Adrenal gland (tissue), 12 donors: ENCODE data around the gene DDX52. TPM values are rescaled to one million over a fixed set of nuclear protein-coding genes. Genes with fewer than 3 reads are reported as not detected.

Experiments used
- DNase-seq, 7 donors: peaks; one replicate each; pipeline ENCODE4 v3.0.0-alpha.2; 2019 to 2020
- H3K27ac ChIP-seq, 5 donors: fragments of 200-600 bp; sonication (generic) in 4 of 5; 1 replicate in 3 of 5; 2 replicates in 2 of 5; pipeline versions ENCODE4 v1.5.1 to v1.8.0; 2016 to 2020; ENCODE audit warnings: mild to moderate bottlenecking in 1 of 5
- H3K27me3 ChIP-seq: fragments of 200-600 bp; 2 replicates; pipeline ENCODE4 v1.8.0; 2021
- H3K36me3 ChIP-seq, 2 donors: fragments of 200-600 bp; replicated peaks in 1 of 2; 1 replicate in 1 of 2; 2 replicates in 1 of 2; pipeline versions ENCODE4 v1.5.1 to v1.8.0; 2018 to 2022
- H3K4me1 ChIP-seq, 2 donors: fragments of 200-600 bp; replicated peaks in 1 of 2; 1 replicate in 1 of 2; 2 replicates in 1 of 2; pipeline versions ENCODE4 v1.5.1 to v1.8.0; 2018 to 2021
- H3K4me3 ChIP-seq, 4 donors: fragments of 200-600 bp; sonication (generic) in 3 of 4; one replicate each; pipeline ENCODE4 v1.5.1; 2016 to 2018
- H3K9me3 ChIP-seq, 3 donors: fragments of 200-600 bp; sonication (generic) in 1 of 3; replicated peaks in 1 of 3; 1 replicate in 2 of 3; 2 replicates in 1 of 3; pipeline versions ENCODE4 v1.5.1 to v1.8.0; 2016 to 2021
- CTCF ChIP-seq, 6 experiments: fragments of 450-650 bp in 4 of 6; fragments of 200-600 bp in 2 of 6; sonication (generic) in 1 of 6; IDR thresholded peaks; 1 replicate in 5 of 6; 2 replicates in 1 of 6; pipeline versions ENCODE4 v1.5.1 to v1.8.0; 2016 to 2021; ENCODE audit warnings: antibody characterized with exemption in 6 of 6, mild to moderate bottlenecking in 2 of 6, moderate library complexity in 1 of 6
- POLR2A ChIP-seq, 2 donors: fragments of 450-650 bp; IDR thresholded peaks; one replicate each; pipeline ENCODE4 v1.6.1; 2017; ENCODE audit warnings: antibody characterized with exemption in 2 of 2, mild to moderate bottlenecking in 2 of 2, moderate library complexity in 1 of 2
- WGBS, 4 donors: extraction: QIAGEN DNeasy Blood & Tissue Kit in 2 of 4; methylation state at CpG; one replicate each; pipeline versions ENCODE4 v1.1.5 to v1.1.7; 2013 to 2017; 5-methylcytosine and 5-hydroxymethylcytosine counted together
- intact Hi-C, 2 donors: fragments of 100-400 bp; cut with DNase I; formaldehyde crosslinking; loops; one replicate each; pipeline versions ENCODE4 v1.14.1 to v1.15.0; 2022 to 2023
- microRNA-seq, 3 donors: library from miRNA; unstranded; fragments of <30 nt; microRNA quantifications; one replicate each; pipeline ENCODE4, GENCODE V29; 2017 to 2020
- polyA plus RNA-seq, 3 donors: library from polyadenylated mRNA; stranded (reverse); fragments of 200-250 nt in 2 of 3; fragments of 350-450 nt in 1 of 3; fragmentation: Illumina TruSeq in 1 of 3; extraction: RNeasy Lipid Tissue Mini Kit (QIAGEN cat#74804) in 1 of 3; gene quantifications; one replicate each; pipeline ENCODE4 v1.2.3, GENCODE V29; 2013 to 2014
- small RNA-seq, 2 donors: library from RNA; depleted of rRNA; stranded (forward); fragments of <200 nt; gene quantifications; one replicate each; pipeline ENCODE3, GENCODE V24; 2016
- total RNA-seq, 9 donors: library from RNA; depleted of rRNA in 4 of 9; stranded (reverse); fragments of >200 nt in 4 of 9; fragments of 120-200 nt in 1 of 9; fragmentation: NEBNext Ultra II Directional in 1 of 9; extraction: Animal tissue kit (Norgen Biotek cat#: 25700) in 1 of 9; gene quantifications; one replicate each; pipeline versions ENCODE4 v1.1.0 to v1.2.4, GENCODE V29; 2013 to 2023
- donor health status: healthy with polysubstance abuse.
- donor health status: Bipolar disorder and iron deficiency.
- donor health status: DM: yes; HTN: yes; CAD: no.
- donor health status: DM: no; HTN: no; CAD: no.
- donor health status: DM: no; HTN: no; CAD: no.
- donor health status: DM: yes; HTN: yes; CAD: no.

DDX52 gene
- total and polyA plus RNA-seq, 12 donors: 7.2 to 34.1 (median 19.1) TPM

GRCh38 chr17:37567137-37567536, 76.1 kb downstream of the DDX52 start:
- H3K9me3 ChIP-seq: no peaks in the 10 kb centered on the region
- peaks cover 0 to 65% of the 10 kb centered on the region in 2 donors for H3K36me3 ChIP-seq
- no peak overlapping the region for H3K27ac ChIP-seq
- no peak for TF ChIP-seq POLR2A (IDR thresholded peaks at IDR 0.05)
- TF ChIP-seq CTCF (IDR thresholded peaks at IDR 0.05): no peak
- H3K27me3 ChIP-seq: no peaks in the 10 kb centered on the region
- no peaks in the 10 kb centered on the region for H3K4me1 ChIP-seq
- no peak for DNase-seq
- 74 to 84% (median 81%) methylated on average over 2 of the region's 2 CpGs for WGBS, 4 donors
- intact Hi-C loops: no loop called here
- H3K4me3 ChIP-seq: no peak overlapping the region

GRCh38 chr17:37564252-37564651, 79.0 kb downstream of the DDX52 start:
- intact Hi-C loops: no loop called here
- TF ChIP-seq POLR2A (IDR thresholded peaks at IDR 0.05) (no peak), CTCF (IDR thresholded peaks at IDR 0.05) (no peak)
- Histone ChIP-seq H3K27ac (no peak overlapping the region), H3K4me3 (no peak overlapping the region), H3K9me3 (no peaks in the 10 kb centered on the region), H3K36me3 (peaks cover 0 to 72% of the 10 kb centered on the region in 2 donors), H3K4me1 (no peaks in the 10 kb centered on the region), H3K27me3 (no peaks in the 10 kb centered on the region)
- DNase-seq: no peak
- WGBS, 4 donors: 92 to 98% (median 97%) methylated on average over 3 of the region's 3 CpGs

GRCh38 chr17:37562016-37562745, 81.1 kb downstream of the DDX52 start:
- no peak for DNase-seq
- Histone ChIP-seq H3K27me3 (no peaks in the 10 kb centered on the region), H3K36me3 (peaks cover 0 to 70% of the 10 kb centered on the region in 2 donors), H3K27ac (no peak overlapping the region), H3K4me3 (no peak overlapping the region), H3K9me3 (no peaks in the 10 kb centered on the region), H3K4me1 (no peaks in the 10 kb centered on the region)
- intact Hi-C loops: no loop called here
- TF ChIP-seq POLR2A (IDR thresholded peaks at IDR 0.05) (no peak), CTCF (IDR thresholded peaks at IDR 0.05) (no peak)
- 90 to 95% (median 92%) methylated on average over 5 of the region's 5 CpGs for WGBS, 4 donors

Small RNA genes lying within 50 kb of the gene (microRNA-seq; reads per million reads assigned to microRNA genes)
- gene MIR378J: 0 reads per million in 3 donors

Small RNA genes lying within 50 kb of the gene (small RNA-seq; reads per million reads assigned to genes)
- gene MIR378J: 0 reads per million in 2 donors

Other genes with a start within 250 kb of the DDX52 start
- gene ACACA, start 236.6 kb downstream of the DDX52 start, total RNA-seq: 100 to 1,000 TPM in 3 of 9 donors, 10 to 100 TPM in 6; 44.4 to 112 (median 76.9) TPM
- gene ACACA, start 236.6 kb downstream of the DDX52 start, polyA plus RNA-seq: 10 to 100 TPM; 18.2 to 64.1 (median 21.4) TPM
- 10 to 100 TPM in 8 of 9 donors, 1 to 10 TPM in 1; 7.6 to 21.5 (median 15.7) TPM for gene TADA2A, start 236.6 kb downstream of the DDX52 start, total RNA-seq
- 10 to 100 TPM in 2 of 3 donors, 1 to 10 TPM in 1; 8.8 to 18.8 (median 15.7) TPM for gene TADA2A, start 236.6 kb downstream of the DDX52 start, polyA plus RNA-seq
- gene DUSP14, start 153.6 kb downstream of the DDX52 start, total RNA-seq: 10 to 100 TPM; 13.4 to 66.2 (median 23.5) TPM
- gene DUSP14, start 153.6 kb downstream of the DDX52 start, polyA plus RNA-seq: 10 to 100 TPM in 2 of 3 donors, 1 to 10 TPM in 1; 7.2 to 19.8 (median 16.0) TPM
- gene SYNRG, start 34.0 kb downstream of the DDX52 start, total RNA-seq: 10 to 100 TPM; 21.7 to 45.7 (median 30.7) TPM
- 10 to 100 TPM in 2 of 3 donors, 1 to 10 TPM in 1; 8.5 to 36.1 (median 10.7) TPM for gene SYNRG, start 34.0 kb downstream of the DDX52 start, polyA plus RNA-seq
- under 1 TPM in 2 of 9 donors, not detected in 7; 0.08 to 0.11 TPM for gene HNF1B, start 101.6 kb upstream of the DDX52 start, total RNA-seq
- under 1 TPM in 1 of 3 donors, not detected in 2; 0.03 TPM for gene HNF1B, start 101.6 kb upstream of the DDX52 start, polyA plus RNA-seq